GM04503 (cell line): Measurements from ENCODE around the gene ABCG2.
A peak's percentile ranks its signal among the peaks of the same experiment; 100 is the strongest.
"Not testable (repeated sequence)": the region's sequence is repeated elsewhere in the genome, so short reads cannot be mapped to it uniquely, and the experiment has no call there.

ENCODE experiments used
- DNase-seq: peaks from one replicate; pipeline ENCODE4 v3.0.0-alpha.2; 2012; ENCODE audit warnings: low read depth

ABCG2 gene

DNA sequence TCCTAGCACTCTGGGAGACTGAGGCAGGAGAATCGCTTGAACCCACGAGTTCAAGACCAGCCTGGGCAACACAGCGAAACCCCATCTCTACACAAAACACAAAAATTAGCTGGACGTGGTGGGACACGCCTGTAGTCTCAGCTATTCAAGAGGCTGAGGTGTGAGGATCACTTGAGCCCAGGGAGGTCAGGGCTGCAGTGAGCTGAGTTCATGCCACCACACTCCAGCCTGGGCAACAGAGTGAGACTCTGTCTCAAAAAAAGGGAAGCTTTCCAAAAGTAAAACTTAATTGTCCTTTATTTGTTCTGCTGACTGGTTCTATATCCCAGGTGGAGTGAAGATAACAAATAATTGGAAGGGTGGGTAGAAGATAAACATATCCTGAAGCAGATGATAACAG, 45.6 kb downstream of the ABCG2 start:
- DNase-seq, result no peak

GRCh38 chr4:88110826-88111225, 47.6 kb downstream of the ABCG2 start:
- no peak for DNase-seq

DNA sequence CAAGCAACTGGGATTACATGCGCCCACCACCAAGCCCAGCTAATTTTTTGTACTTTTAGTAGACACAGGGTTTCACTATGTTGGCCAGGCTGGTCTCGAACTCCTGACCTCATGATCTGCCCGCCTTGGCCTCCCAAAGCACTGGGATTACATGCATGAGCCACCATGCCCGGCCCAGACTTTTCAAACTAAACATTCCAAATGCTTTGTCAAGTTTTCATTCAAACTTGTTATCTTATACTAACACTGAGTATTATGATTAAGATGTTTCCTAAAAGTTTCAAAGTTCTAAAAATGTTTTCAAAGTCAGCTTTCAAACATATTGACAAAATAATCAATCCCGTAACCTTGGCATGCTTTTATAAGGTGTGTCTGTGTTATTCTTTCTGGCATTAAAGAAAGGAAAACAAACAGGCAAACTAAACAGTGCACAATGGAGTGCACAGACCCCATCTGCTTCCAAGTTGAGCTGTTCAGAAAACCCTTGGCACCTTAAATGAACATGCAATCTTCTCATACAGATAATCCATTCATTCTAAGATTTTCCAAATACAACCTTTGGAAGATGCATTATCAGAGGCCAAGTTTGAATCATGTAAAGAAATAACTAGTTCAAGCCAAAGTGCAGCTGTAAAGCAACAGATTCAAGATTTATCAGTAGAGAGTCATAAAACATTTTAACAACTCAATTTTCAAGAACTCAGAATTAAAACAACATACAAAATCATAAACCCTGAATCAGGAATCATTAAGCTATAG, 49.1 kb downstream of the ABCG2 start:
- no peak for DNase-seq

- DNase-seq, result no peak
These were observed 49.7 kb downstream of the ABCG2 start for GRCh38 chr4:88108747-88109122.

DNA sequence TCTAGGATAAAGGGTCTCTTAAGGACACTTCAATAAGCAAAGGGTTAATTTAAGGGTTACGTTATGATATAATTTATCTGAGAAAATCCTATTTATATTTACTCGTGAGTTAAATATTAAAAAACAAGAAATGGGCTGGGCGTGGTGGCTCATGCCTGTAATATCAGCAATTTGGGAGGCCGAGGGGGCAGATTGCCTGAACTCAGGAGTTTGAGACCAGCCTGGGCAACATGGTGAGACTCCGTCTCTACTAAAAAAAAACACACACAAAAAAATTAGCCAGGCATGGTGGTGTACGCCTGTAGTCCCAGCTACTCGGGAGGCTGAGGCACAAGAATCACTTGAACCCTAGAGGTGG, 50.4 kb downstream of the ABCG2 start:
- DNase-seq, result not testable (repeated sequence)

- DNase-seq, result no peak
These were observed 50.9 kb downstream of the ABCG2 start for GRCh38 chr4:88107406-88108107.

GRCh38 chr4:88106205-88106604, 52.2 kb downstream of the ABCG2 start:
- no peak for DNase-seq

- DNase-seq, result peak; percentile 25
These were observed 53.4 kb downstream of the ABCG2 start for GRCh38 chr4:88104902-88105610.

DNA sequence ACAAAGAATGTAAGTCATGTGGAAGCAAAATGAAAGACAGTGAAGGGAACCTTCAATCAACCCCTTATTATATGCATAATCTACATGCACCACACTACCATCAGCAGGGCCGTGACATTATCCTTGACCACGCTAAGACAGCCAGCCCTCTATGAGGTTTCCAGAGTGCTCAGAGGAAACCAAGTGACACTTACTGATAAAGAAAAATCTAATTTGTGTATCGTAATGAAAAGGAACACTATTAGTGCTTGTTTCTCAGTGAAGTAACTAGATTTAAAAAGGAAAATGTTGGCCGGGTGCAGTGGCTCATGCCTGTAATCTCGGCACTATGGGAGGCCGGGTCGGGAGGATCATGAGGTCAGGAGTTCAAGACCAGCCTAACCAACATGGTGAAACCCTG, 56.4 kb downstream of the ABCG2 start:
- no peak for DNase-seq

DNA sequence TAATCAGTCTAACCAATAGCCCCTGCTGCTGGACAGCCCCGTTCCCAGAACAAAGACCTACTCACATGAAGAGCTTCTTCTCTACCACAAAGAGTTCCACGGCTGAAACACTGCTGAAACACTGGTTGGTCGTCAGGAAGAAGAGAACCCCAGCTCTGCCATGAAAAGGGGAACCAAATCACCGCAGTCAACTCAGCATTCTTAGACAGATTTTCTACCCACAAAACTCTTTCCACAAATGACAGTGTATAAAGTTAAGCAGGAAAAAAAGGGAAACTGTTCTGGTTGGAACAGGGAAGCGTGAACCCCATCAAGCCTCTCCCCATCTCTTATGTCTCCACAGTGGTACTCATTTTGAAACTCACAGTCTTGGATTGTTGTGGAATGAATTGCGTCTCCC, 57.3 kb downstream of the ABCG2 start:
- DNase-seq, result no peak

DNA sequence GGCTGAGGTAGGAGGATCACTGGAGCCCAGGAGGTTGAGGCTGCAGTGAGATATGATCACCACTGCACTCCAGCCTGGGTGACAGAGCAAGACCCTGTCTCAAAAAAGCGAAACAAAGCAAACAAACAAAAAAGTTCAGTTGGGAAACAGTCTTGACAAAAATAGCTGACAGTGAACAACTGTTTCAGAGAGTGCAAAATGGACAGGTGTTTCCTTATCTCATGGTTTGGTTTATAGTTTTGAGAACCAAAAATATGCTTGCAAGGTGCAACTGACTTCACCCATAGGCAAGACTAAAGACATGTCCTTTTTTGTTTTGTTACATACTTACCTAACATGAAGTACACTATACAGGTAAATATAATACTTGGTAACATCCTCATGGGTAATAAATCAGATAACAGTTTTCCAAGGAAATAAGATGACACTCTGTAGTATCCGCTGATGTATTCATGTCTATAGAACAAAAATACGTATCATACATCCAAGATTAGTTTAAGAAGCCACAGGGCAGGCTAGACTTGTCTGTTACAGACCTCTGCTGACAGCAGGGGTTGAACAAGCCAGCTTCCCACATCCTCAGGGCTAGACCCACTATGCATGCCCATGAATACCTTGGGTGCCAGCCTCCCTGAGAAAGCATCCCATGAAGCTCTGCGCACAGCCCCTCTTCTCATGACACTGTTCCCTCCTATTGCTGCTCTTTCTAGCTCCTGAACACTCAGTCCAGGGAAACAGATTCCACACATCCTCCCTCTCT, 59.3 kb downstream of the ABCG2 start:
- DNase-seq, result no peak

DNA sequence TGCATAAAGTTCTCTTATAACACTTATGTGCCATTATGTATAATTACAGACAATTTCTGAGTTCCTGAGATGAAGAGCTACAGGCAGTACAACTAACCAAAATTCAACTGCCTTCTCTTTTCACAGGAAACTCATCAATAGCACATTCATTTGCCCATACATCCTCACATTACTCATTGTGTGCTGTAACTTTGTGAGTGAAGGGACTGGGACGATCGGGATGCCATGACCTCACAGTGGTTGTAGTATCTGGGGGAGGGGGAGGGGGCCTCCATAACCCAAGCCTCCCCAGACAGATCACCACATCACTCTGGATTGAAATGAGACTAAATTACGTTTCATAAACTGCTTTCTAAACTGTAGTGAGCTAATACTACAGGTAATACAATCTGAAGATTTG, 60.7 kb downstream of the ABCG2 start:
- DNase-seq, result no peak

GRCh38 chr4:88097301-88097700, 61.1 kb downstream of the ABCG2 start:
- no peak for DNase-seq

GRCh38 chr4:88093874-88094273, 64.6 kb downstream of the ABCG2 start:
- DNase-seq, result no peak

DNA sequence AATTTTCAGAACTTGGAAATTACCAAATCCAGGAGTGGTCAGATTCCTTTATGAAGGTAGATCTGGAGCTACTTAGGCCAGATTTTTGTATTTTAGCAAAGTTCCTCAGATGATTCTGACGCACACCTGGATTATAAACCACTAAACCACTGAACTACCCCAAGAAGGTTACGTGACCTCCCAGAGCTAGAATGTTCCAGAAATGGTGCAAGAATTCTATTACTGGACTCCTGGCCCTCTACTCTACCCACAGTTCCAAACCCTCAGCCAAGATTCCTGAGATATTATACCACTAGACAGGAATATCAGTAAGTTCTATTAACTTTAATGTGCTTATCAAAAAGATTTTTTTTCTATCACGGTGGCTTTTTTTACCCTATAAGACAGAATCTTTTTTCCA, 67.1 kb downstream of the ABCG2 start:
- no peak for DNase-seq

GRCh38 chr4:88090898-88091297, 67.5 kb downstream of the ABCG2 start:
- DNase-seq, result no peak

DNA sequence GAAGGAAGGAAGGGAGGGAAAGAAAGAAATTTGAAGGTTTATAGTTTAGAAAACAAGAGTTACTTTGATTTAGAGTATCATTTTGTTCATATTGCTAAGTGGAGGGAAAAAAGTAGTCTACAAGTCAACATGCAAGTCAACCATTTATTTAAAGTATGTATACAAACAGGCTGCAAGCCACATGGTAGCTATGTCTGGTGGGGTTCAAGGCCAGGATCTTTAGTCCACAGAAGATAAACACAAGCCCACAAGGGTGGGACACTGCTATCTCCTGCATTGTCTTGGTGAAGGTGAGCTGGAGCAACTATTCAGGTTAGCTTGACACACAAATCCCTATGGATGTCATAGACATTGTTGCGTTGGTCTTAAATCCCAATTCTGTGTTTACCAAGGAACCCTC, 71.4 kb downstream of the ABCG2 start:
- DNase-seq, result no peak

DNA sequence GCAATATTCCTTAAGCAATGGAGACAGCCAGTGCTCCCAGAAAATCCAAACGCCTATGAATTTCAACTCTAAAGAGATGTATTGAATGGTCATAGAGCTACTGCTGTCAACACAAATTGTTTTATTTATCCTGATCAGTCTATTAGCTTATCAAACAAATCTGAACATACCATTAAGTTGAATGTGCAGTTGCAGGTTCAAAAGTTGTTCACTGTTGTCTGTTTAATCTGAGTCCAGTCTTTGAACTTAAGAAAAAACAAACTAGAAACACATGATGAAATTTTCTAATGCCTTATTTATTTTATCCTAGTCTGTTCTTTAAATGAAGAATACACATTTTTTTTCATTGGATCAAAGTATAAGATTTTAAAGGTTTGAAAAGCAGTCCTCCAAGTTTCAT, 77.8 kb downstream of the ABCG2 start:
- no peak for DNase-seq

DNA sequence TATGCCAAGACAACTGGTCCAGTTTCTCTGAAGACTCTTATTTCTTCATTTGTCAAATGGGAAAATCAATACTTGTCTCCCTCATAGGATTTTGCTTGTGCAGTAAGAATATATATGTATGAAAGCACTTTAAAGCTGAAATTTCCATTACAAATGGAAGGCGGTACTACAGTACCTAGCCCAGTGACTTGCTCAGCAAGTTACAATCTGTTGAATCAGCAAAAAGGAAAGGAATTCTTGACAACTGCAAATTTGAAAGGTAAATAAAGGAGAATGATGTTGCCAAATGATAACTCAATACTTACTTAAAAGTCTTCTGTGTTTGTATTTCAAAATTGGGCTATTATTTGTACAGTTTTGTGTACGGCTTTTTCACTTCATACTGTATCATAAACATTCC, 79.9 kb downstream of the ABCG2 start:
- DNase-seq, result no peak

- peak; percentile 16 for DNase-seq
These were observed 80.4 kb downstream of the ABCG2 start for GRCh38 chr4:88077911-88078524.

DNA sequence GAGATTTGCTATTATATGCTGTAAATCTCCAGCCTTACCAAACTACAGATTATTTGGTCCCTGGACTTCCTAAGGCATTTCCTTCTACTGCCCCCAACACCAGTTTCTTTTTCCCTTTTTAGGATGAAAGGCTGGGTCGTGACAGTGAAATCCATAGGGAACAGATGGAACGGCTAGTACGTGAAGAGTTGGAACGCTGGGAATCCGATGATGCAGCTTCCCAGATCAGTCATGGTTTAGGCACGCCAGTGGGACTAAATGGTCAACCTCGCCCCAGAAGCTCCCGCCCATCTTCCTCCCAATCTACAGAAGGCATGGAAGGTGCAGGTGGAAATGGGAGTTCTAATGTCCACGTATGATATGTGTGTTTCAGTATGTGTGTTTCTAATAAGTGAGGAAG, 83.1 kb downstream of the ABCG2 start:
- no peak for DNase-seq

GRCh38 chr4:88070031-88070430, 88.4 kb downstream of the ABCG2 start:
- DNase-seq, result no peak
